HCEC 1CT (cell line): Measurements from ENCODE around the gene SLC46A2.

Source experiments
- DNase-seq: peaks from one replicate; pipeline ENCODE4 v3.0.0-alpha.2; 2017

SLC46A2 gene

DNA sequence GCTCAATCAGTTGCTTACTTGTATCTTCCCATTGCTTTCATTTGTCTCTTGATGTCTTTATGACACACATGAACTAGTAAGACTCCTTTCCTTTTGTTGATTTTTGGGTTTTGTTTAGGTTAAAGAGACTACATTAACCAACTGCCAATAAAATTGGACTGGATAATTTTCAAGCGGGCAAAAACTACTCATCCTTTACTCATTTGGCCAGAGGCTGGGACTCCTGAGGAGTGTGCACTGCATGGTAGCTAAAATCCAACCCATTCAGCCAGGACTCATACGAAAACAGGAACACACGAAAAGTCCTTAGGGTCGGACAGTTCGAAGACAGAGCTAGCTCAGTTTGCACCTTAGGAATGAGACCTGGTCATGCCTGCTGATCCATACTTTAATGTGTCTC lies 6.0 kb downstream of the SLC46A2 start:
- peak; percentile 3 for DNase-seq

DNA sequence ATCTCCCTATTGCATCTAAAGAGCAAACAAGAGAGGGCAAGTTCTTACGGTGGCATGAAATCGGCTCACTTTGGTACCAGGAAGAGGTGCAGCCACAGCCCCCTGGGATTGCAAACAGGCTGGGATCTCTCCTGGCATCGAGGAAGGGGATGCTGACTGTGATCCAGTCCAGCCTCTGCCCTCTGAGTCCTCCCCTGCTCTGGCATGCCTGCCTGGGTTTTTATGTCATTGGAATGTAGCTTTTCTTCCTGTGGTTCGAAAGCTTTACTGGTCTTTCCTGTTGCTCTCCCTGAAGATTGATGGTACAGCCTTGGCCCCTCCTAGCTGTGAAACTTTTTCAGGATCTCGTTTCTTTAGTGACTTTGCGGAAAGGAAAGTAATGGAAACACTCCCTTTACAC lies 6.6 kb downstream of the SLC46A2 start:
- no peak for DNase-seq

DNA sequence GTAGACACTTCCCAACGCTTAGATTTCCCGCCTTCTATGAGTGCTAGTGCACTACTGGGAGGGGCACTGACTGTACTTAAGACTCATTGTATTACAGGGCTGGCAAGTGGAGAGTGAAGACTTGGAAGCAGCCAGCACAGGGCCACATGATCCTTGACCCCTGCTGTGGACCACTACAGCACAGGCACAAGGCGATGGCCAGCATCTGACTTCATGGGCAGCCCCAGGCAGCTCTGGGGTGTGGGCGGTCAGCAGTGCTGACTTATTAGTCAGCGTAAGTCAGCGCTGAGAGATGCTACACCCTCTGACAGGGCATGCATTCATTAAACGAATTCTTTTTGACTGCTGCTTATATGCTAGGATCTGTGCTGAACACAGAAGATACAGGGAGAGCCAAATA lies 9.3 kb downstream of the SLC46A2 start:
- peak; percentile 67 for DNase-seq

DNA sequence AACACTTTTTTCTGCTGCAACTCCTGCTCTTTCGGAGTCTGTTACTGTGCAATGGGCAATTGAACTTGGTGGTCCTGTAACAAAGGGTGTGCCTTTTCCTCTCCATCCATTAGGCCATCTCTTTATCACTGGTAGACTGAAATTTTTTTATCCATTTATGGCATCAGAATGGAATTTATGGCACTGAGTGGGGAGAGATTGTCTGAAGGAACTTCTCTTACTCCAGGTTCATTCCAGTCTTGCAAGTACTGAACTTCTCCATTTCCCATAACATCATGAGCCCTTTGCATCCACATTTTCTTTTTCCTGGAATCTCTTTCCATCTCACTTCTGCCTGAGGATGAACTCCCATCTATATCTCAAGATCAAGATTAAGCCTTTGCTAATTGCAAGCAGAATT lies 10.0 kb downstream of the SLC46A2 start:
- DNase-seq, result no peak

DNA sequence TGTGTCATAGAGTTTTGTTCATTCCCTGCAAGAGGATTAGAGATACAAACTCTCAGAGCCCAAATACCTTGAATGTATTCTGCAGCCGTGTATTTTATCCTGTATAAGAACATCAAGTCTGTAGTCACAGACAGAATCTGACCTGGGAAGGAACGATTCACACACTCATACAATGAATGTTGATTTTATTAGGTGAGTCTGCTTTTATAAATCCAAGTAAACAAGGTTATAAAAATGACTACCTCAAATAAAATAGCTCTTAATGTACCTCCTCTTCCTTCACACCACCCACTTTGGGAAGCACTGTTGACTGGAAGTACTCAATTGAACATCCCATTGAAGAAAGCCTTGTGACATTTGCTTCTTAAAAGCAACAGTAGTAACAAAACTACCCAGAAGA lies 11.9 kb downstream of the SLC46A2 start:
- no peak for DNase-seq

DNA sequence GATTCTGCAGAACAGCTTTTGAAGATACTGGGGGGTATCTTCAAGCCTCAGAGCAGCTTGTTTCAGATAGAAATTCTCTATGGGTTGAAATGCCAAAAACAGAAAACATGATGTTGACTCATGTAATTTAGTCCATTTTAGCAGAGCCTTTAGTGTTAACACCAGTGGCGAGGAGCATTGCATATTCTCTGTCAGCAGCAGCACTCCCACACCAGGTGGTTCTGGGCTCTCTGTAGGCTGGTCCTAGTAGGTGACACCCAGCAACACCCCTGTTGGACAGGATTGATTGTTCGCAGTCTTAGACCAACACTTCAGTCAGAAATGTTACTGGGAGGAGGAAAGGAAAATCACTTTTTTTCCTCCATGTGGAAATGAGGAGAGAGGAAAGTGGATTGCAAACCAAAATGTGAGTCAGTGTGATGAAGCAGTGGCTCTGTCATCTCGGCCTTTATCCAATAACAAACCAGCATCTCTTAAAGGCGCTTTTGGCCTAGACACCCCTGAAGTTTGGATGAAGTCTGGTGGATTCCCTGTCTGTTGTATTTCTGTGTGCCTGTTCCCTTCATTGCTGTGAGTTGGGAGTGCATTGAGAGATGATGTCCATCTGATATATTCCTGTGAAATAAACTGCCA lies 16.8 kb downstream of the SLC46A2 start:
- peak; percentile 37 for DNase-seq

DNA sequence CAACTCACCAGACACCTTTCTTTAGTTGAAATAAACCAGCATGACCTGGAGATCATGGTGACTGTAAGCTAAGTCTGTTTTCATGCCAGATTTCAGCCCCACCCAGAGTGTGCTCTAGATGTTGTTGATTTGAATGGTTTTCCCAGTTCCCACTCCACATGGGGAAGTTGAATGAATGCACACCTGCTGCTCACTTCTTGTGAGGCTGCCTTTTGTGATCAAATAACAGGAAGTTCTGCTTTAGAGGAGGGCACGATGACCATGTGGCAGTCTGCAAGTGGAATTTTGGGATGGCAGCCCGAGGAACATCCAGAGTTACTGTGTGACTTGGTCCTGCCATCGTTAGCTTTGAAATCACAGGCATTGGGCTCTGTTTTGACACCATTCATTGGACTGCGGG lies 18.7 kb downstream of the SLC46A2 start:
- no peak for DNase-seq

DNA sequence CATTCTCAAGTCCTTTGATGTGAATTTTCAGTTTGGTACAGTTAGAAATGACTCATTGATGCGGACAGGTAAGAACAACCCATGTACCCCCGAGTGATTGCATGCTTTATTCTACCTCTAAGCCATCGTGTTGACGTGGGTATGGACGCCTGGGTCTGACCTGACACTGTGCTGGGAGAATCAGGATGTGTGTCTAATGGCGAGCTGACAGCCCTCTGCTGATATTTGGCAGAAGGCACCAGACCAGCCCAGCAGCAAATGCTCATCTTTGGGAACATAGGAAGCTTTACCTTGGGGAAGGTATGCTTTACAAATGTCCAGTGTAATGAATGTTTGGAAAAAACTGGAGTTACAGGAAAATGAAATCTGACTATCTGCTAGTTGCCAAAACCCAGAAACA lies 20.1 kb downstream of the SLC46A2 start:
- no peak for DNase-seq

DNA sequence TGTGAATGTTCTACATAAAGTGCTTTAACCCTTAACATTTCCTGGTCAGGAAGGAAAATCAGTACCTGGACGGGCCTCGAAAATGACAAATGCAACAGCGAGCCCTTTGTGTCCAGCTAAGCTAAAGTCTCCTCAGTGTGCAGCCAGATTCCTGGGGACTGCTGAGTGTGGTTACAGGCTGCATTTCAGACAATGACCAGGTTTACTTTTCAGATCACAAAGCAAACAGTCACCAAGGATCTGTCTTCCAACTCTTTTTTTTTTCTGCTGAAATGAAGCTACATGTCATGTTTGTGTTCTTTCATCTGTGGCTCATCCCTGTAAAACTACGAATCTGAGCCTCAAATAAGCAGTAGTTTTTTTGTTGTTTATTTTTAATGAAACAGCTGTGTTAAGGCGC lies 20.8 kb downstream of the SLC46A2 start:
- no peak for DNase-seq

DNA sequence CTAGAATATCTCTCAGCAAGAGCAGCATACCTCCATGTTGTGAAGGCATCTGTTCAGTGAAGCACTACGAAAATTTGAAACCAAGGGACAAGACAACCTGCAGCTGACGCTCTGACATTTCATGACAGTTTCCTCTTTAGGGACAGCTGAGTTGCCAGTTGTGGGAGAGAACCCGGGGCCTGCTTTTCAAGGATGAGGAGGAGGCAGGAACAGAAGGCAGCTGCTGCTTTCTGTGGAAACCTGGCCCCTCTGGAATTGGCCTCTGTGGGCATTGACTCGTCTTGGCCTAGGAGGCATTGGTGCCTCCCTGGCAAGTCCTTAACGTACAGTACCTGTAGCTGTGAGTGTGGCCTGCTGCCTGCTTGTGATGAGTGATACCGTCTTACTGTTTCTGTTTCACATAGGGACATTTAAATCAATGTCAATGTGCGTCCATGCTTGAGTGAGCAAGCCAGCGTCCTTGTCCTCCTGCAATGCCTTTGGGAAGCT lies 21.6 kb downstream of the SLC46A2 start:
- DNase-seq, result no peak

DNA sequence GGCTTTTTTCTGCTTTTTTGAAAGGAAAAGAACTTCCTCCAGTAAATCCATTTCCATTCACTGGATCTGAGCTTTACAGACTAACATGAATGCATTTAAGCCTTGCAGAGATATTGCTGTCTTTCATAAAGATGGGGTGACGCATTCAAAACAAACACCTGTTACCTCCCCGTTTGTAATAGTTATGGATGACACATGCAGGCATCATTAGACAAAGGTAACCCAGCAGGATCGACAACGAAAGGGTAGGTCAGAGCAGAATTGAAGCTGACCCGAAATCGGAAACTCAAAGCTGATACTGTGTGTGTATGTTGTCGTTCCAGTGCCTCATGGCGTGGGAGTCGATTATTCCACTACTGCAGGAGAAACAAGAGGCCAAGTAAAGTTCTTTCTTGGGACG lies 22.2 kb downstream of the SLC46A2 start:
- DNase-seq, result no peak

DNA sequence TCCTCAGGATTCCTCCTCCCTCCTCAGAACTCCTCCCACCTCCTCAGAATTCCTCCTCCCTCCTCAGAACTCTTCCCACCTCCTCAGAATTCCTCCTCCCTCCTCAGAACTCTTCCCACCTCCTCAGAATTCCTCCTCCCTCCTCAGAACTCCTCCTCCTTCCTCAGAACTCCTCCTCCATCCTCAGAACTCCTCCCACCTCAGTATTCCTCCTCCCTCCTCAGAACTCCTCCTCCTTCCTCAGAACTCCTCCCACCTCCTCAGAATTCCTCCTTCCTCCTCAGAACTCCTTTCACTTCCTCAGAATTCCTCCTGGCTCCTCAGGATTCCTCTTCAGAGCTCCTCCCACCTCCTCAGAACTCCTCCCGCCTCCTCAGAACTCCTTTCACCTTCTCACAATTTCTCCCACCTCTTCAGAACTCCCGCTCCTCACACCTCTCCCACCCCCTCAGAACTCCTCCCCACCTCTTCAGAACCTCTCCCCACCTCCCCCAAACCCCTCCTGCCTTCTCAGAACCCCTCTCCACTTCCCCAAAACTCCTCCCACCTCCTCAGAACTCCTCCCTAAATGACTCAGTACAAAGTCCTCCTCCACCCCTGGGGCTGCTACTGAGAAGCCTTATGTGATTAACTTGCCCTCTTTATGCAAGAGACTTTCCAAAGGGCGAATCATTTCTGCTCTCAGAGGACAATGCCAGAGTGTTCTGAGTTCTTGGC lies 23.2 kb downstream of the SLC46A2 start:
- DNase-seq, result peak; percentile 81

DNA sequence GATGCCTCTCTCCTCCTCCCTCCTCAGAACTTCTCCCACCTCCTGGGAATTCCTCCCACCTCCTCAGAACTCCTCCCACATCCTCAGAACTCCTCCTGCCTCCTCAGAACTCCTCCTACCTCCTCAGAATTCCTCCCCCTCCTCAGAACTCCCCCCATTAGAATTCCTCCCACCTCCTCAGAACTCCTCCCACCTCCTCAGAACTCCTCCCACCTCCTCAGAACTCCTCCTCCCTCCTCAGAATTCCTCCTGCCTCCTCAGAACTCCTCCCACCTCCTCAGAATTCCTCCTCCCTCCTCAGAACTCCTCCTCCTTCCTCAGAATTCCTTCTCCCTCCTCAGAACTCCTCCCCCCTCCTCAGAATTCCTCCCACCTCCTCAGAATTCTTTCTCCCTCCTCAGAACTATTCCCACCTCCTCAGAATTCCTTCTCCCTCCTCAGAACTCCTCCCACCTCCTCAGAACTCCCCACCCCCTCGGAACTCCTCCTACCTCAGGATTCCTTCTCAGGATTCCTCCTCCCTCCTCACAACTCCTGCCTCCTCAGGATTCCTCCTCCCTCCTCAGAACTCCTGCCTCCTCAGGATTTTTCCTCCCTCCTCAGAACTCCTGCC lies 23.9 kb downstream of the SLC46A2 start:
- DNase-seq, result peak; percentile 65

DNA sequence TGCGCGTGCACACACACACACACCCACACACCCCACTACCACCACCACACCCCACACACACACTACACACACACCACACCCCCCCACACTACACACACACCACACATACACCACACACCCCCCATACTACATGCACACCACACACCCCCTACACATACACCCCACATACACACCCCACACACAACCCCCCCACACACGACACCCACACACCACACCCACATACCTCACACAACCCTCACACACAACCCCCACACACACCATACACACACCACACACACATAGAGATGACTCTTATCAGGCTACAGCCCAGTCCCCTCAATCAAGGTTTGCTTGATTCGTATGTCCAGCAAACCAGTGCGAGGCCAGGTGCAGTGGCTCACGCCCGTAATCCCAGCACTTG lies 25.7 kb downstream of the SLC46A2 start:
- DNase-seq, result no peak

DNA sequence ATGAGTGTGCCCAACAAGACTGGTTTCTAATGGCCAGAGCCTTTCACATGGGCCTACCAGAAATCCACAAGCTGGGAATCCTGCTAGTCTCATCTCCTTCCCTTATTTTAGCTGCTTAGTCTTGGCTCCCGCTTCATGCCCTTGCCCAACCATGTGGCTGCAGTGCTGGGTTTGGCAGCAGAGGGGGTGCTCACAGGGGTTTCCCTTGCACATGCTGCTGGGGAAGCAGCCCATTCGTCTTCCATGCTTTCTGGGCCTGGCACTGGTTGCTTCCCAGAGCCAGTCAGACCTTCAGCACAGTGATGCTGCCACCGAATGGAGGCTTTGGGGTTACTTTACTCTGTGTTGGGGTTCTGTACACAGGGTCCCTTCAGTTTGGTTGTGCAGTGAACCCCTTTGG lies 26.3 kb downstream of the SLC46A2 start:
- DNase-seq, result no peak

DNA sequence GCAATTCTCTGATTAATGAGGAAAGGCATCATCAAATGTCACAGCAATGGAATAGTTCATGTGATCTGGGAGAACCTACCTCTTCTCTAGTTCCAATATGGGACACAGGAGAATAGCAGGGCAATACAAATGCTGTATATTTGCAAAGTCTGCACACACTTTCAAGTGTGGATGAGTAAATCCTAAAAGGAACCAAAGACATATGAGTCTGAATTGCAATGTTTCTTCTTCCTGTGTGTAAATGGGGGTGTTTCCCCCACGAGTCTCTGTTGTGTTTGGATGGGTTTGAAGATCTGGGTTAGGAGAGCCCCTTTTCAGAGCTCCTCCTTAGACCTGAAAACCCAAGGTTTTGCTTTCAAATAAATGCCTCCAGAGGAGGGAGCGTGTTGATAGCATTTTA lies 26.9 kb downstream of the SLC46A2 start:
- DNase-seq, result no peak

DNA sequence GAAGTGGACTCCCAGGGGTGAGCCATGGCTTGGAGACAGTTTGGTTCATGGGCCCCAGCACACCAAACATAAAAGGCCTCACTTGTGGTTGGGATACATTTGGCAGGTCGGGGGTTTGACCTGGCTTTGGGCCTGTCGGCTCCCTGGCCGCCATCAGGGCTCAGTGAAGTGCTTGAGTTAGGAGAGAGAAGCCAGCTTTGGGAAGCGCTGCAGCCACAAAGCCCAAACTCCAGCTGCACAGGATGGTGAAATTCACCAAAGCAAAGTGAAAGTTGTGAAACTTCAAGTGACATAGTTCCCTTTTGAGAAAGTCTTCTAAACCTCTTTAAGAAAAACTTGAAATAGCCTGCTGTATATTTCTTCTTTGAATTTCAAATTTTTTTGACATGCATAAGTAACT lies 27.5 kb downstream of the SLC46A2 start:
- DNase-seq, result peak; percentile 11

DNA sequence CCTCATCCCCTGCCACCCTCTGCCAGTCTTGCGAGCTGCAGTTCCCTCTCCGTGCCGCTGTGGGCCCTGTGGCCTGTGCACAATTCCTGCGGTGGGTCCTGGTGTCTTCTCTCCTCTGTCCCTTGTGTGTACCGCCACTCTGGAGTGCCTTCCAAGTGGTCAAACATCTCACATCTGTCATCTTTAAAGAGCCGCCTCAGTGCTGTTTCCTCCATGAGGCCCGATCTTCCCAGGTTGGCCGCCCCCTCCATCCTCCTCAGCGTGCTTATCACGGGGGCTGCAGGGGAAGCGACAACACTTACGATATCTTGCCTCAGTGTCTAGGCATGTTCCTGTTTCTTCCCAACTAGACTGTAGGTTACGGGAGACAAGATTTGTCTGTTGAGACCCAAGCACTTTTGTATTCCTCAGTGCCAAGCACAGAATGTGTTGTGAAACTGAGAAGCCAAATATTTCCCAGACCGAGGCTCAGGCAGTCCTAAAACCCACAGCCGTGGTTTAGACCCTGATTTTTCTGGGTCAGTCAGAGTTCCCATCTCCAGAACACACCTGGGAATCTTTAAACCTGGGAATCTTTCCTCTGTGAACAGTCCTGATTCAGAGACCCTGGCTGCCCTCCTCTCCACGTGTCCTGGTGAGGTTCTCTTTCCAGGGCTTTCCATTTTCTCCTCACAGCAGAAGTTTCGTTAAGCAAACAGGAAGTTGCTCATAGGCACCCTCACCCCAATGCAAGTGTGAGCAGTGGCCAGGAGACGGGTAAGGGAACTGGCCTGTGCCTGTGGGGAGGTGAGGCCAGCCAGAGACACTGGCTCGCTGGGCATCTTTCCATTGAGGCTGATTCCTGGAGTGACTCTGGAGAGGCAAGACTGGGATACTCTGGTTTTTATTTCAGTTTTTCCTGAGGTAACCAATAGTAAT lies 28.8 kb downstream of the SLC46A2 start:
- DNase-seq, result no peak

DNA sequence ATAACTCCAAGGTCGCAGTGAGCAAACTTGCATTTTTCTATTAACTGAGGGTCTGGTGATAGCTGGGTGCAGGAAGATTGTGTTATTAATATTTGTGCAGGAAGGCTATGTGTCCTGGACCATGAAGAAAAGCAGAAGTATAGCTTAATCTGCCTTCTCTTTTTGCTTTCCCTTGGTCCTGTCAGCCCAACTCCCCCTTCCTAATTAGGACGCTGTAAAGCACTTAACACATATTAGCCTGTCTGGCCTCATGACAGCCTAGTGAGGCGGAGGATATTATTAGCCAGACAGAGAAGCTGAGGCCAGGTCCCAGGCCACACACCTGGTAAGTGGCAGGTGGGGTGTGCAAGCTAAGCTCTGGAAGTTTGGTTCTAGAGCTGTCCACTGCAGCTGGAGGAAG lies 29.5 kb downstream of the SLC46A2 start:
- no peak for DNase-seq

DNA sequence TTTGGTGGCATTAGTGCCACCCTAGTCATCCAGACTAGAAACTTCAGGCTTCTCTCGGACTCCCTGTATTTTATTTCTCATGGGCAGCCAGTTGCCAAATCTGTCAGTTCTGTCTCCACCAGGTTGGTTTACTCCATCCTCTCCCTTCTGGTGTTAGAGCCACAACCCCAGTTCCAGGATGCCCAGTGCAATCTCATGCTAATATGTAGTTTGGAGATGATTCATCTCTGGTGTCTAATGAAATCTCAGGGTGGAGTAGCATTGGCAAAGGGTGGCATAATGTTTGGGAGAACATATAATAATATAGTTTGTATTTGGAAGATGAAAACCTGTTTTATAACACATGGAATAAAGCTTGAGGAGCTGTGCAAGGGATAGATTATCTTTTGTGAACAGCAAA lies 30.2 kb downstream of the SLC46A2 start:
- no peak for DNase-seq

DNA sequence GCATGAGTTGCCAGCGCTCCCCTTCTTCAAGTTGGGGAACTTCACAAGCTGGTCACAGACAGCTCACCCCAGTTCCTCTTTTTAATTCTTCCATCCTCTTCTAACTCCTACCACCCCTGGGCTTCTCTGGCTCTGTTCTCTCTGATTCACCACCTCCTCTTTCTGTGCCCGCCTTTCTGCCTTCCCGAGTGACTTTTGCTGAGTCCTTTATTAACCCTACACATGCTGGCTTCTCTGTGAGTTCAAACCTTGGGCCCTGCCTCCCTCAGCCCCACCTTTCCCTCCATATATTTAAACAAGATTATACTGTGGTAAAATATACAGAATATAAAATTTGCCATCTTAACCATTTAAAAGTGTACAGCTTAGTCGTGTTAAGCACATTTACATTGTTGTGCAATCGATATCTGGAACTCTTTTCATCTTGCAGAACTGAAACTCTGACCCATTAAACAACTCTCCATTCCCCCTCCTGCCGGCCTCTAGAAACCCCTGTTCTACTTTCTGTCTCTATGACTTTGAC lies 32.0 kb downstream of the SLC46A2 start:
- DNase-seq, result no peak

DNA sequence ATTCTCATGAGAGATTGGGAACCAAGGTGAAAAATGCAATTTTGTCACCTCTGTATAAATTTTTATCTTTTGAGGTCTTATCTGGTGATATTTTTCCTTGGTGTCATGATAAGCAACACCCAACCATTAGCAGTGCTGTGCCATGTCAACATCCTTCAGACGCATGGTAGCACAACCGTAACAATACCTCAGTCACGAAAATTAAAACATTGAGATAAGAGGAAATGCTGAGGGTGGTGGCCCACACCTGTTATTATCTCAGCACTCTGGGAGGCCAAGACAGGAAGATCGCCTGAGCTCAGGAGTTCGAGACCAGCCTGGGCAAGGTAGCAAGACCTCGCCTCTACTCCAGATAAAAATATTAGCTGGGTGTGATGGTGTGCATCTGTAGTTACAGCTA lies 32.7 kb downstream of the SLC46A2 start:
- no peak for DNase-seq

DNA sequence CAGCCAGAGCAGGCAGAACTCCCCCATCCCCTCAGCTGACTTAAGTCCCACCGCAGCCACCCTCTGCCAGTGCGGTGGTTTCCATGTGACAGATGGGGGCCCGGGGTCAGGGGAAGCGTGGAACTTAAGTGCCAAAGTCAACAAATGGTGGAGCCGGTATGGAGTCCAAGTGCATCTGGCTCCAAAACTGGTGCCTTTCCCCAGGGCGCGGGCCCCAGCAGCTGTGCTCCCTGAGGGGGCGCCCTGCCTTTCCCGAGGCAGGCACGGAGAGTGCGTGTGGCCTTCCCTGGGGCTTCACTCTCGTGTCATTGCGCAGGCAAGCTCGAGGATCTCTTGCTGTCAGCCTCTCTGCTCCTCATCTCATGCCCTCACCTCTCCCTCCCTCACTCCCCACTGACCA lies 33.8 kb downstream of the SLC46A2 start:
- DNase-seq, result no peak
